Thyroid gland (tissue), 4 donors: ENCODE measurements around the gene CDK5RAP2. TPM values are rescaled to one million over a fixed set of nuclear protein-coding genes. Genes with fewer than 3 reads are reported as not detected.

Experiments
- DNase-seq, 2 donors: peaks; one replicate each; pipeline ENCODE4 v3.0.0-alpha.2; 2019
- H3K27ac ChIP-seq, 3 donors: fragments of 200-600 bp; sonication (generic); 1 replicate in 2 of 3; 2 replicates in 1 of 3; pipeline ENCODE4 v1.5.1; 2016 to 2019; ENCODE audit warnings: mild to moderate bottlenecking in 1 of 3, moderate library complexity in 1 of 3
- H3K27me3 ChIP-seq: fragments of 200-600 bp; sonication (generic); one replicate; pipeline ENCODE4 v1.5.1; 2019
- H3K36me3 ChIP-seq, 2 donors: fragments of 200-600 bp; sonication (generic); one replicate each; pipeline ENCODE4 v1.5.1; 2016 to 2019
- H3K4me1 ChIP-seq, 2 donors: fragments of 200-600 bp; sonication (generic); one replicate each; pipeline ENCODE4 v1.5.1; 2017 to 2019
- H3K4me3 ChIP-seq, 3 donors: fragments of 200-600 bp; sonication (generic); replicated peaks in 1 of 3; 1 replicate in 2 of 3; 2 replicates in 1 of 3; pipeline ENCODE4 v1.5.1; 2016; ENCODE audit warnings: mild to moderate bottlenecking in 1 of 3
- H3K9me3 ChIP-seq: fragments of 200-600 bp; sonication (generic); one replicate; pipeline ENCODE4 v1.5.1; 2017
- POLR2A ChIP-seq, 2 donors: fragments of 450-650 bp; IDR thresholded peaks; one replicate each; pipeline ENCODE4 v1.6.1; 2017; ENCODE audit warnings: antibody characterized with exemption in 2 of 2, mild to moderate bottlenecking in 2 of 2, moderate library complexity in 1 of 2
- WGBS, 2 donors: methylation state at CpG; one replicate each; pipeline ENCODE4 v1.1.5; 2017; 5-methylcytosine and 5-hydroxymethylcytosine counted together
- intact Hi-C: fragments of 100-400 bp; cut with DNase I; formaldehyde crosslinking; loops from one replicate; pipeline ENCODE4 v1.15.1; 2023
- total RNA-seq, 4 donors: library from RNA; depleted of rRNA; stranded (reverse); fragments of >200 nt; gene quantifications; one replicate each; pipeline ENCODE4 v1.2.3, GENCODE V29; 2016
- TF ChIP-seq, protein P1 (sequence below), 6 experiments: fragments of 200-600 bp in 3 of 6; fragments of 450-650 bp in 3 of 6; sonication (generic) in 3 of 6; IDR thresholded peaks; one replicate each; pipeline ENCODE4 v1.5.1; 2016 to 2019; ENCODE audit warnings: antibody characterized with exemption in 6 of 6, mild to moderate bottlenecking in 2 of 6, inconsistent platforms in 1 of 6, moderate library complexity in 1 of 6

CDK5RAP2 gene
- total RNA-seq, 4 donors from 2014 or later = 39.5 to 51.9 (median 46.9) TPM

DNA sequence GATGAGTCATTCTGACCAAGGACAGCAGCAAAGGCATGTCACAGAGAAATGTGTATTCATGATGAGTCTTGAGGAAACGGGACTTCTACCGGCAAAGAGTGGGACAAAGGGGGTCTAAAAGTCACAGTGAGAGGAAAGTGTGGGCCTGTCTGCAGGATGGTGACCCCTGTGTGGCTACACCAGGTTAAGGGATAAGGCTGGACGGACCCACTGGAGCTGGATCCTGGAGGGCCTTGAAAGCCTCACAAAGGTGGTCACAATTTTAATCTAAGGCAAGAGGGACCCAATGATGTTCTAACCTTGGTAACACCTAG is 176.5 kb downstream of the CDK5RAP2 start:
- peaks cover 47 to 55% of the 10 kb centered on the region in 2 donors for H3K36me3 ChIP-seq
- H3K4me3 ChIP-seq = no peak overlapping the region
- no peaks in the 10 kb centered on the region for H3K9me3 ChIP-seq
- intact Hi-C loops = no loop called here
- no peaks in the 10 kb centered on the region for H3K4me1 ChIP-seq
- no peak for TF ChIP-seq POLR2A (IDR thresholded peaks at IDR 0.05)
- DNase-seq = no peak
- WGBS, 2 donors = 85 to 89% methylated on average over 3 of the region's 3 CpGs
- no peak overlapping the region for H3K27ac ChIP-seq
- H3K27me3 ChIP-seq = no peaks in the 10 kb centered on the region

- Histone ChIP-seq H3K4me1 (no peaks in the 10 kb centered on the region), H3K27ac (no peak overlapping the region), H3K36me3 (peaks cover 41 to 49% of the 10 kb centered on the region in 2 donors), H3K4me3 (no peak overlapping the region), H3K27me3 (no peaks in the 10 kb centered on the region), H3K9me3 (no peaks in the 10 kb centered on the region)
- 91 to 95% methylated on average over 10 to 13 of the region's 13 CpGs for WGBS, 2 donors
- no peak for TF ChIP-seq POLR2A (IDR thresholded peaks at IDR 0.05)
- TF ChIP-seq, protein P1, sequence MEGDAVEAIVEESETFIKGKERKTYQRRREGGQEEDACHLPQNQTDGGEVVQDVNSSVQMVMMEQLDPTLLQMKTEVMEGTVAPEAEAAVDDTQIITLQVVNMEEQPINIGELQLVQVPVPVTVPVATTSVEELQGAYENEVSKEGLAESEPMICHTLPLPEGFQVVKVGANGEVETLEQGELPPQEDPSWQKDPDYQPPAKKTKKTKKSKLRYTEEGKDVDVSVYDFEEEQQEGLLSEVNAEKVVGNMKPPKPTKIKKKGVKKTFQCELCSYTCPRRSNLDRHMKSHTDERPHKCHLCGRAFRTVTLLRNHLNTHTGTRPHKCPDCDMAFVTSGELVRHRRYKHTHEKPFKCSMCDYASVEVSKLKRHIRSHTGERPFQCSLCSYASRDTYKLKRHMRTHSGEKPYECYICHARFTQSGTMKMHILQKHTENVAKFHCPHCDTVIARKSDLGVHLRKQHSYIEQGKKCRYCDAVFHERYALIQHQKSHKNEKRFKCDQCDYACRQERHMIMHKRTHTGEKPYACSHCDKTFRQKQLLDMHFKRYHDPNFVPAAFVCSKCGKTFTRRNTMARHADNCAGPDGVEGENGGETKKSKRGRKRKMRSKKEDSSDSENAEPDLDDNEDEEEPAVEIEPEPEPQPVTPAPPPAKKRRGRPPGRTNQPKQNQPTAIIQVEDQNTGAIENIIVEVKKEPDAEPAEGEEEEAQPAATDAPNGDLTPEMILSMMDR (IDR thresholded peaks at IDR 0.05) = no peak
- DNase-seq = no peak
- intact Hi-C loops = no loop called here
Measured at GRCh38 chr9:120402741-120403542, 177.0 kb downstream of the CDK5RAP2 start.

DNA sequence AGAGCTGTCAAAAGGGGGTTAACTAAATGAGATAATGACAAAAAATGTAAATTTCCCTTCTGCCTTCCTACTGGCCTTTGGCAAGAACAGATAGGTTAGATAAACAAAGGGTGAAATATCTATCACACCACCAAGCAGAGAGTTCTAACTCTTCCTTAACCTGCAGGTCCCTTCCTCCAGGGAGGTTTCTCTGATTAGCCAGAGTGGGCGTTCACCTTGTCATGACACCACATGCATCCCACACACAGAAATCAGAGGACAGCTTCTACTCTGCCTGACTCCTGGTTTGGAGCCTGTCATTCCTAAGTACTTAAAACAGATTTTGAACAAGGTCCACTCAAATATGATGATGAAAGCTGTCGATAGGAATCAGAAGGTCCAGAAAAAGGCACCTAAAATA is 180.0 kb downstream of the CDK5RAP2 start:
- no peak for TF ChIP-seq POLR2A (IDR thresholded peaks at IDR 0.05)
- TF ChIP-seq, protein P1 (IDR thresholded peaks at IDR 0.05) = no peak
- Histone ChIP-seq H3K4me3 (no peak overlapping the region), H3K4me1 (no peaks in the 10 kb centered on the region), H3K36me3 (peaks cover 39 to 45% of the 10 kb centered on the region in 2 donors), H3K27ac (no peak overlapping the region), H3K9me3 (no peaks in the 10 kb centered on the region), H3K27me3 (no peaks in the 10 kb centered on the region)
- 98 to 100% methylated on average over 2 of the region's 2 CpGs for WGBS, 2 donors
- DNase-seq = no peak
- intact Hi-C loops = no loop called here

GRCh38 chr9:120398286-120398685 is 181.7 kb downstream of the CDK5RAP2 start:
- TF ChIP-seq, protein P1 (IDR thresholded peaks at IDR 0.05) = no peak
- no peak overlapping the region for H3K4me3 ChIP-seq
- DNase-seq = no peak
- no peaks in the 10 kb centered on the region for H3K27me3 ChIP-seq
- intact Hi-C loops = no loop called here
- no peak overlapping the region for H3K27ac ChIP-seq
- H3K9me3 ChIP-seq = no peaks in the 10 kb centered on the region
- H3K4me1 ChIP-seq = no peaks in the 10 kb centered on the region
- H3K36me3 ChIP-seq = peaks cover 49 to 55% of the 10 kb centered on the region in 2 donors

DNA sequence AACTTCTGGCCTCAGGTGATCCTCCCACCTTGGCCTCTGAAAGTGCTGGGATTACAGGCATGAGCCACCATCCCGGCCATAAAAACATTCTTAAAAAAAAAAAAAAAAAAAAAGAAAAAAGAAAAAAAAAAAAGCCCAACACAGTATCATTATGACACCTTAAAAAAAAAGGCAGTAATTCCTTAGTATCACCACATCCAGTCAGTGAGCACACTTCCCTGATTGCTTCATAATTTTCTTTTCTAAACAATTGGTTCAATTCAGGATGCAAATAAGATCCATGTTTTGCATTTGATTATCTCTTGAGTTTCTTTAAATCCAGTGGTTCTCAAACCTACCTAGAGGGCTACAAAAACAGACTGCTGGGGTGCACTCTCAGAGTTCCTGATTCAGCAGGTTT is 182.5 kb downstream of the CDK5RAP2 start:
- 77 to 85% methylated on average over 1 of the region's 1 CpG for WGBS, 2 donors
- Histone ChIP-seq H3K27me3 (no peaks in the 10 kb centered on the region), H3K36me3 (peaks cover 47 to 55% of the 10 kb centered on the region in 2 donors), H3K9me3 (no peaks in the 10 kb centered on the region), H3K27ac (no peak overlapping the region), H3K4me3 (no peak overlapping the region), H3K4me1 (no peaks in the 10 kb centered on the region)
- intact Hi-C loops = no loop called here
- TF ChIP-seq POLR2A (IDR thresholded peaks at IDR 0.05) = no peak
- TF ChIP-seq, protein P1 (IDR thresholded peaks at IDR 0.05) = no peak
- DNase-seq = no peak
